OCI-LY7 (cell line): ENCODE results near the gene PRDM12.

Source experiments
- CTCF ChIP-seq: fragments of 200-600 bp; sonication (generic); conservative IDR thresholded peaks from 2 replicates; pipeline ENCODE4 v1.5.1; 2014; ENCODE audit warnings: mild to moderate bottlenecking, antibody characterized with exemption, low read length, moderate library complexity, mixed read lengths
- EZH2phosphoT487 ChIP-seq: fragments of 200-600 bp; sonication (generic); IDR thresholded peaks from 2 replicates; pipeline ENCODE4 v1.6.1; 2018; ENCODE audit warnings: low read depth, borderline replicate concordance, mild to moderate bottlenecking, mixed run types, antibody characterized with exemption, low read length, moderate library complexity, mixed read lengths

GRCh38 chr9:130665431-130666392 lies 1.3 kb downstream of the PRDM12 start:
- TF ChIP-seq CTCF (no peak), EZH2phosphoT487 (no peak)
